ENCODE results near the gene OTUD5. TPM values are rescaled to one million over a fixed set of nuclear protein-coding genes. Genes with fewer than 3 reads are reported as not detected.
A peak's percentile ranks its signal among the peaks of the same experiment; 100 is the strongest.

OTUD5 gene
- polyA plus RNA-seq, 2 of the 4 experiments (the other 2 are of a cell fraction): 45.9 to 57.7 TPM

- Histone ChIP-seq H3K27ac (no peak overlapping the region), H3K4me3 (no peak overlapping the region), H3K9me3 (no peaks in the 10 kb centered on the region), H3K4me1 (no peaks in the 10 kb centered on the region), H3K4me2 (no peak overlapping the region)
- no peak for DNase-seq (ENCODE audit: low read depth in 1 of 2, low spot score in 1 of 2)
- no peak for ATAC-seq
- ChIA-PET CTCF (interaction anchor here (0.8 to 2.7 kb wide), 2 partner anchors 10 to 41 kb away, joined by 3 to 11 read pairs; partner anchors contain the start of genes PQBP1 and TIMM17B), POLR2A (no interaction called here)
- no peak for FAIRE-seq
- WGBS (ENCODE audit: missing lambda C conversion rate): 94% methylated on average over 1 of the region's 1 CpG
- TF ChIP-seq USF2 (IDR thresholded peaks at IDR 0.05): no peak
- TF ChIP-seq, protein P1, sequence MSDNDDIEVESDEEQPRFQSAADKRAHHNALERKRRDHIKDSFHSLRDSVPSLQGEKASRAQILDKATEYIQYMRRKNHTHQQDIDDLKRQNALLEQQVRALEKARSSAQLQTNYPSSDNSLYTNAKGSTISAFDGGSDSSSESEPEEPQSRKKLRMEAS (IDR thresholded peaks at IDR 0.05): no peak
- TF ChIP-seq CBX2 (IDR thresholded peaks at IDR 0.05; ENCODE audit: borderline replicate concordance, low read depth): no peak
- no peak for TF ChIP-seq HEYL (CRISPR knock-in tag; IDR thresholded peaks at IDR 0.05)
- no peak for TF ChIP-seq MAFK (IDR thresholded peaks at IDR 0.05; ENCODE audit: partially characterized antibody)
- no peak for TF ChIP-seq MAZ (IDR thresholded peaks at IDR 0.05; ENCODE audit: borderline replicate concordance, low read depth, low read length)
- no peak for TF ChIP-seq FOSL2 (IDR thresholded peaks at IDR 0.05)
- TF ChIP-seq FOSL2 (CRISPR knock-in tag; IDR thresholded peaks at IDR 0.05): no peak
- TF ChIP-seq ZNF302 (CRISPR knock-in tag; IDR thresholded peaks at IDR 0.05): no peak
- TF ChIP-seq KDM5A (IDR thresholded peaks at IDR 0.05): no peak
- no peak for TF ChIP-seq BCL3 (IDR thresholded peaks at IDR 0.05)
- TF ChIP-seq ATOH8 (CRISPR knock-in tag; IDR thresholded peaks at IDR 0.05; ENCODE audit: low read depth): no peak
- no peak for TF ChIP-seq CBX8 (IDR thresholded peaks at IDR 0.05)
- no peak for TF ChIP-seq EHMT2 (IDR thresholded peaks at IDR 0.05; ENCODE audit: low read depth)
- TF ChIP-seq EP300 (IDR thresholded peaks at IDR 0.05): no peak
- no peak for TF ChIP-seq HOXB13 (CRISPR knock-in tag; IDR thresholded peaks at IDR 0.05; ENCODE audit: low read depth)
- TF ChIP-seq EHF (CRISPR knock-in tag; IDR thresholded peaks at IDR 0.05): no peak
- no peak for TF ChIP-seq FOXS1 (CRISPR knock-in tag; IDR thresholded peaks at IDR 0.05)
- no peak for TF ChIP-seq ZC3H11A (IDR thresholded peaks at IDR 0.05)
- no peak for TF ChIP-seq RARB (CRISPR knock-in tag; IDR thresholded peaks at IDR 0.05)
These were observed 18.5 kb downstream of the OTUD5 start for GRCh38 chrX:48938721-48939425.

GRCh38 chrX:48937054-48937907 is 20.1 kb downstream of the OTUD5 start:
- H3K9me3 ChIP-seq: no peaks in the 10 kb centered on the region
- no peak for DNase-seq (ENCODE audit: low read depth in 1 of 2, low spot score in 1 of 2)
- FAIRE-seq: no peak
- H3K27ac ChIP-seq: no peak overlapping the region
- POLR2A ChIA-PET: no interaction called here
- no peak overlapping the region for H3K4me2 ChIP-seq
- no peaks in the 10 kb centered on the region for H3K4me1 ChIP-seq
- CTCF ChIA-PET: interaction anchor here (0.5 to 2.7 kb wide), 4 partner anchors 9 to 83 kb away, joined by 3 to 11 read pairs (median 4); partner anchors contain the start of gene KCND1
- ATAC-seq: peak; percentile 54 to 69; a peak in 4 of 6 replicates
- TF ChIP-seq MAZ (IDR thresholded peaks at IDR 0.05; ENCODE audit: borderline replicate concordance, low read depth, low read length): no peak
- TF ChIP-seq ZFP36 (IDR thresholded peaks at IDR 0.05; ENCODE audit: borderline replicate concordance, partially characterized antibody): no peak
- no peak for TF ChIP-seq CEBPB (IDR thresholded peaks at IDR 0.05)
- TF ChIP-seq RCOR1 (IDR thresholded peaks at IDR 0.05; ENCODE audit: low read depth, low read length): no peak
- no peak for TF ChIP-seq ZSCAN20 (CRISPR knock-in tag; IDR thresholded peaks at IDR 0.05)
- no peak for TF ChIP-seq CHD4 (IDR thresholded peaks at IDR 0.05; ENCODE audit: borderline replicate concordance)
- TF ChIP-seq EHF (CRISPR knock-in tag; IDR thresholded peaks at IDR 0.05): no peak
- TF ChIP-seq BHLHE40 (IDR thresholded peaks at IDR 0.05; ENCODE audit: low read depth, low read length): no peak
- TF ChIP-seq SMC3 (IDR thresholded peaks at IDR 0.05): no peak
- TF ChIP-seq TFCP2L1 (CRISPR knock-in tag; IDR thresholded peaks at IDR 0.05): no peak
- TF ChIP-seq ESRRA (IDR thresholded peaks at IDR 0.05; ENCODE audit: borderline replicate concordance, low read length): no peak
- H3K4me3 ChIP-seq: no peak overlapping the region
- 73% methylated on average over 9 of the region's 9 CpGs for WGBS (ENCODE audit: missing lambda C conversion rate)

All from A549 (cell line).